Activated CD4-positive, alpha-beta T cell treated with anti-CD3 and anti-CD28 coated beads, Interleukin-2, amount 50 U/mL, for 1 hour (primary cell): Measurements from ENCODE around the gene CRBN.

Source experiments
- DNase-seq: peaks from one replicate; pipeline ENCODE4 v3.0.0-alpha.2; 2020

CRBN gene

DNA sequence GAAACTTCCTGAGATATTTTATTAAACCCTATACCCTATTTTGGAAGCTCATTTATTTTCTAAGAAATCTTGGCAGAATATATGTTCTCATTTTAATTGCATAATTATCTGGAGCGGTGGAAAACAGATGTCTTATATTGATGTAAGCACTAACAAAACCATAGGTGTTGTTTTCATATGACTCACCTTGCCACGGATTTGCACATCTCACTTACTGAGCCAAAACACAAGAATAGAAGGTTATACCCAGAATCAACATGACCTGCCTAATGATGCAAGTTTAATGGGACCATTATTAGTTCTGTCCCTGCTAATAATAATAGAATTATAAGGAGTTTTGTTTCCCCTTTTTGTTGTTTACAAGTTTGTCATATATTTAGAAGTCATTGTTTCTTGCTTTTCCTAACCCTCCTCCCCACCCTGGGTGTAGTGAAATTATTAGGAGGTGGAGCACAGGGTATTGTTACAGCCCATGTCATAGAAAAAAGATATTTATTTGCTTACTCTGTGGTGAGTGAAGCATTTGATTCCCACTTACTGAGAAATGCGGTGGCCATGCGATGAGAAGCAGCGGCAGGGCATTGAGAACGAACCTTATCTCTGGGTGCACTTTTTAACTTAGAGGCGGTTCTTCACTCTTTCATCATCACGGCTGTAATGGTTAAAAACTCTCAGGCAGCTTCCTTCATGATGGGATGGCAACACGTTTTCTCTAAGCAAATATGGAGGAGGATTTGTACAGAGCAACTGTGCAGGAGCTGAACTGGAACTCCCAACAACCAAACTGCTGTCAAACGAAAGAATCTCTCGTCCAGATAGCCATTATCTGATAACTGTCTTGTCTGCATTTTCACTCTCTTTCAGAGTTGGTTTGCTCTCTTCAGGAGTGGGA lies 69.8 kb downstream of the CRBN start:
- no peak for DNase-seq

DNA sequence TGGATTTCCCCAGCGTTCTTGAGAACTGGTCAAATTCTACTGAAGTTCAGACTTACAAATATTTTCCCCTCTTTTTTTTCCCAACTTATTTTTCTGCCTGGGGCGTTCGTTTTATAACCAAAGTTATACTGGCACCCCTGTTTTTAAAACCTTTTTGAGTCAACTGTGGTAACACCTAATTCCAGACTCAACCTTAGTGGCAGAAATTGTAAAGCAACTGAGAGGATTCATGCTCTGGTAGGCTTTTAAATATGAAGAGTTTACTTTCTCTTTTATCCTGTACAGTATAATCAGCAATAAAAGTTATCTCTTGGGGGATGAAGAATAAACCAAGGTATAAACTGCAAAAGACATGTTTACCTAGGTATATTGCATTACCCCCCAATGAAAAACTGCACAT lies 71.6 kb downstream of the CRBN start:
- no peak for DNase-seq

DNA sequence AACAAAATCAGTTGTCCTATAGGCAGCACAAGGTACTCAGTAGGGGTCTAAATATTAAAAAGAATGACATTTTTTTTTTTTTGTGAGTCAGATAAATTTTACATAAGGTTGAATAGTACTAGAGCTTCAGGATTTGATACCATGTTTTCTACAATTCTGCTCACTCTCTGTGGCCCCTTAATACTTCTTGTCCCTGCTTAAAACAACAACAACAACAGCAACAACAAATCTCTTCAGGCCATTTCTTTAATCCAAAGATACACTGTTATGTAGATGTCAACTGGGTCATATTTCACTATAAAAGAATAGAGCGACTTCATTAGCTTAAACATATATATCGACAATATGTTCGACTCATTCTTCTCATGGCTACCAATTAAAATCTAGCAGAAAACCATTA lies 72.3 kb downstream of the CRBN start:
- no peak for DNase-seq

DNA sequence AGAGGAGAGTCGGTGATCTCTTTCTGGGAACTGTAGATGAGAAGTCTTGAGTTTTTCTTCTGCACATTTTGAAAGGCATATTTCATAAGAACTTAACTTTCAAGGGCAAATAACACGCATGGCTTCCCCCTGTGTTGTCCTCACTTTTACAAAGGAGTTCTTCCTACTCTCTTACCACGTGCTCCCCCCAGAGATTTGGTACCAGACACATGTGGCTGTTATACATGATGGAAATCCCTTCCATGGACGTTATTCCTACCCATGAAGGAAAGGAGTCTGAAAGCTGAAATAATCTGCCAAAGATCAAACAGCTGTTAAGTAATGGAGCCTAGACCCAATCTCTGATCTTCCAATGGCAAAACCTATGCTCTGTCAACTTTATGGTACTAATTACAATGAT lies 73.7 kb downstream of the CRBN start:
- no peak for DNase-seq

DNA sequence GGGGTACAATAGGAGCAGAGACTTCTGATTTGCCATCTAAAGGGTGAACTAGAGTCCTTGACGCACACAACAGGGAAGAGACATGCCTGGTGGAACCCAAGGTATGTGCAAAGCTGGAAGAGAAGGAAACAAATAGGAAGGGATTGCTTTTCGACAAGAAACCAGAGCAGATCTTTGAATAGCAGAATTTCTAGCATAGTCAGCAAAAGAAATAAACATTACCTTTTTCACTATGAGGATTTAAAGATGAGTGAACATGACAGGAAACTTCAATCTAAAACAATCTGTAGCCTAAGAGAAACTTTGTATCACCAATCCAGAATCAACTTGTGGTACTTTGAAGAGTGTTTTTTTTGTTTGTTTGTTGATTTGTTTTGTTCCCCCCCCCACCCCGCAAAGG lies 74.2 kb downstream of the CRBN start:
- no peak for DNase-seq

DNA sequence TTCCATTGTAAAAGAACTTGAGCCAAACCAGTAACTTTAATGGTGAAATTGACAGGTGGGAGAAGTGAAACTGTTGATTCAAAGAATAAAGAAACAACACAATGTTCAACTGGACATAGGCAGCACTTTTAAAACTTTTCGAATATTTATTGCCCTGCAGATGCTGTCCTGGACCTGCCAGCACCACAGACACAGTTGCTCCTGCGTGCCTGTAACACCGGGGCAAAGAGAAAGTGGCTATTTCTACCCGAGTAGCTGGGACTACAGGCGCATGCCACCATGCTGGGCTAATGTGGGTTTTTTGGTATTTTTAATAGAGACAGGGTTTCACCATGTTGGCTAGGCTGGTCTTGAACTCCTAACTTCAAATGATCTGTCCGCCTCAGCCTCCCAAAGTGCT lies 76.7 kb downstream of the CRBN start:
- no peak for DNase-seq

DNA sequence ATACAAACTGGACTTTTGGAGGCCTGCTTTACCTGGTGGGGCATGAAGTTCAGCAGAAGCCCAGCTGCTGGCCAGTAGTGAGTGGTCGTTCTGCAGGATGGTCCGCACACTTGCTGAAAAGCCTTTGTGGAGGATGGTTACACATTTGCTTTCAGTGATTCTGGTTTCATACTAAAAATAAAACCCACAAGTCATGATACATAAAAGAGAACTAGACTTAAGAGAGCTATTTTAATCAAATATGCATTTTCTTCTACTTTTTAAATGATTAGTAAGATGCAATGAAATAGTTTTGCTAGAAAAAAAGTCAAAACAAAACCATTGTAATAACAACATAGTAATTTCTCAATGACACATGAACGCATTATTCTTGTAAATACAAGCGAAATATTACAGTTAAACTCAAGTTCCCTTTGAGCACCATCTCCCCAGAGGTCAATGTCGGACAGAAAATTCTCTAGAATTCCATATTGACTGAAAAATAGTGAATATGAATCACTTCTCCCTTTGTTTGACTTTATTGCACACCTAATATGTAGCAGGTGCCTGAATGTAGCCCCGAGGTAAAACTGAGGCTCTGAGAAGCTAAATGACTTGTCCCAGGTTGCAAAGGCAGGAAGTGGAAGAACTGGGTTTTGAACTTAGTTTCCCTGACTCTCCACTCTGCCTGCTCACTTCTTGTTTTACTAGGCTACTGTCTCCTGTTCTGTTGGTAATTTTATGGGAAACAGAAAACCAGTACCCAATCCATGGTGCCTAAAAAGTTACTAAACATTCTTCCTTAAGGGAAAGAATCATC lies 77.6 kb downstream of the CRBN start:
- DNase-seq, result no peak
